Measurements from ENCODE around the gene ISM1.
"Not testable (repeated sequence)": the region's sequence is repeated elsewhere in the genome, so short reads cannot be mapped to it uniquely, and the experiment has no call there.

The ISM1 gene

GRCh38 chr20:13221673-13222318, 722 bp downstream of the ISM1 start:
- DNase-seq, result peak; percentile 69

GRCh38 chr20:13222319-13222716, 1.2 kb downstream of the ISM1 start:
- DNase-seq, result no peak

GRCh38 chr20:13223736-13224520, 2.9 kb downstream of the ISM1 start:
- no peak for DNase-seq

- DNase-seq, result no peak
These were observed 5.3 kb downstream of the ISM1 start for GRCh38 chr20:13226367-13226766.

GRCh38 chr20:13228771-13229170, 7.7 kb downstream of the ISM1 start:
- no peak for DNase-seq

GRCh38 chr20:13229538-13229937, 8.5 kb downstream of the ISM1 start:
- DNase-seq, result no peak

- DNase-seq, result peak; percentile 84
These were observed 10.1 kb downstream of the ISM1 start for GRCh38 chr20:13231031-13231752.

GRCh38 chr20:13232999-13233398, 11.9 kb downstream of the ISM1 start:
- DNase-seq, result no peak

- no peak for DNase-seq
These were observed 13.9 kb downstream of the ISM1 start for GRCh38 chr20:13234961-13235360.

GRCh38 chr20:13236360-13236759, 15.3 kb downstream of the ISM1 start:
- DNase-seq, result not testable (repeated sequence)

GRCh38 chr20:13236990-13237720, 16.1 kb downstream of the ISM1 start:
- no peak for DNase-seq

- no peak for DNase-seq
These were observed 17.1 kb downstream of the ISM1 start for GRCh38 chr20:13238001-13238653.

GRCh38 chr20:13243826-13244376, 22.8 kb downstream of the ISM1 start:
- no peak for DNase-seq

- no peak for DNase-seq
These were observed 24.2 kb downstream of the ISM1 start for GRCh38 chr20:13245250-13245723.

- no peak for DNase-seq
These were observed 28.2 kb downstream of the ISM1 start for GRCh38 chr20:13249118-13249797.

- no peak for DNase-seq
These were observed 28.7 kb downstream of the ISM1 start for GRCh38 chr20:13249798-13250170.

- no peak for DNase-seq
These were observed 29.2 kb downstream of the ISM1 start for GRCh38 chr20:13250251-13250650.

- no peak for DNase-seq
These were observed 30.2 kb downstream of the ISM1 start for GRCh38 chr20:13251106-13251903.

GRCh38 chr20:13251904-13252297, 30.8 kb downstream of the ISM1 start:
- DNase-seq, result no peak

- no peak for DNase-seq
These were observed 34.3 kb downstream of the ISM1 start for GRCh38 chr20:13255356-13255755.

- DNase-seq, result no peak
These were observed 35.5 kb downstream of the ISM1 start for GRCh38 chr20:13256606-13257005.
